Testis (tissue), 3 donors: ENCODE measurements around the gene COG4. TPM values are rescaled to one million over a fixed set of nuclear protein-coding genes. Genes with fewer than 3 reads are reported as not detected.

Experiments used
- DNase-seq: peaks from one replicate; pipeline ENCODE4 v3.0.0-alpha.2; 2019
- H3K27ac ChIP-seq, 2 donors: fragments of 200-600 bp; sonication (generic); one replicate each; pipeline ENCODE4 v1.5.1; 2019
- H3K27me3 ChIP-seq: fragments of 200-600 bp; sonication (generic); one replicate; pipeline ENCODE4 v1.5.1; 2019
- H3K36me3 ChIP-seq: fragments of 200-600 bp; sonication (generic); one replicate; pipeline ENCODE4 v1.5.1; 2017; ENCODE audit warnings: low read depth; ENCODE audit errors: missing control alignments
- H3K4me1 ChIP-seq: fragments of 200-600 bp; sonication (generic); one replicate; pipeline ENCODE4 v1.5.1; 2019
- H3K4me3 ChIP-seq, 2 donors: fragments of 200-600 bp; sonication (generic); one replicate each; pipeline ENCODE4 v1.5.1; 2017 to 2019
- H3K9me3 ChIP-seq: fragments of 200-600 bp; sonication (generic); one replicate; pipeline ENCODE4 v1.5.1; 2017
- CTCF ChIP-seq, 3 experiments: fragments of 450-650 bp in 2 of 3; fragments of 200-600 bp in 1 of 3; sonication (generic) in 1 of 3; IDR thresholded peaks; one replicate each; pipeline ENCODE4 v1.5.1; 2016 to 2019; ENCODE audit warnings: antibody characterized with exemption in 3 of 3, mild to moderate bottlenecking in 2 of 3, moderate library complexity in 1 of 3
- POLR2A ChIP-seq: fragments of 450-650 bp; IDR thresholded peaks from one replicate; pipeline ENCODE4 v1.6.1; 2017; ENCODE audit warnings: antibody characterized with exemption, mild to moderate bottlenecking, moderate library complexity
- WGBS, 2 donors: methylation state at CpG; one replicate each; pipeline ENCODE4 v1.1.5; 2018; 5-methylcytosine and 5-hydroxymethylcytosine counted together
- intact Hi-C: fragments of 100-400 bp; cut with DNase I; formaldehyde crosslinking; loops from one replicate; pipeline ENCODE4 v1.15.1; 2023; ENCODE audit warnings: low total_unique reads
- polyA plus RNA-seq: library from polyadenylated mRNA; stranded (reverse); fragments of 350-450 nt; fragmentation: Illumina TruSeq; extraction: RNeasy Lipid Tissue Mini Kit (QIAGEN cat#74804); gene quantifications from one replicate; pipeline ENCODE4 v1.2.3, GENCODE V29; 2014; ENCODE audit warnings: low read depth, low replicate concordance; ENCODE audit not compliant: insufficient read depth
- total RNA-seq, 2 donors: library from RNA; depleted of rRNA; stranded (reverse); fragments of >200 nt; gene quantifications; one replicate each; pipeline ENCODE4 v1.2.3, GENCODE V29; 2016

Gene COG4
- total and polyA plus RNA-seq, 3 donors from 2014 or later = 65.9 to 85.9 (median 85.2) TPM

DNA sequence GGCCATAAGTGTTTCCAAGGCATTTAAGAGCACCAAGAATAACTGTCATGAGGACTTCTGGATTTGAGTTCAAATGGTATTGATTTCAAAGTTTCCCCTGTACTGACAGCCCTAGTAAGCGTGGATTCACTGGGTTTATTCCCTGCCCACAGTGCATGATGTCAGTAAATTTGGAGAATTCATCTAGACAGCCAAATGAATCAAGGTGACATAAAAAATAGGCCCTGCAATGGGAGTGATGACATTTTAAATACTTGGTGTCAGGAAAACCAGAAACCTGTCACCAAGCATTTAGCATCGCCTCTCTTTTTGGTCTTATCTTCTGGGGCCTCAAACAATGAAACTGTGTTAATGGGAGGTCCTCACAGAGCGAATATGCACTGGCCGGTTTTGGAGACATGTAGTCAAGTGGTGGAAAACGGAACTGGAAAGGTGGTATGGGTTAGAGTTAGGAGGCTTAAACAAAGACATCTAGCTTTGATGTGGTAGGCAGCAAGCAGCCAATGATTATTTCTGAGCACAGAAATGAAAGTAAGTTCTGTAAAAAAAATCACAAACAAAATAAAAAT is 29.1 kb downstream of the COG4 start:
- H3K4me1 ChIP-seq = no peaks in the 10 kb centered on the region
- no peak overlapping the region for H3K27ac ChIP-seq
- TF ChIP-seq POLR2A (no peak), CTCF (IDR thresholded peaks at IDR 0.05) (no peak)
- WGBS, 2 donors = 85 to 94% methylated on average over 5 of the region's 5 CpGs
- no peaks in the 10 kb centered on the region for H3K36me3 ChIP-seq
- intact Hi-C loops = no loop called here
- H3K9me3 ChIP-seq = no peaks in the 10 kb centered on the region
- H3K27me3 ChIP-seq = no peaks in the 10 kb centered on the region
- H3K4me3 ChIP-seq = no peak overlapping the region
- no peak for DNase-seq

GRCh38 chr16:70493802-70494201 is 29.6 kb downstream of the COG4 start:
- TF ChIP-seq CTCF (IDR thresholded peaks at IDR 0.05) (no peak), POLR2A (no peak)
- no peak overlapping the region for H3K4me3 ChIP-seq
- intact Hi-C loops = no loop called here
- H3K27me3 ChIP-seq = no peaks in the 10 kb centered on the region
- 89 to 90% methylated on average over 3 of the region's 3 CpGs for WGBS, 2 donors
- no peaks in the 10 kb centered on the region for H3K36me3 ChIP-seq
- H3K4me1 ChIP-seq = no peaks in the 10 kb centered on the region
- DNase-seq = no peak
- H3K27ac ChIP-seq = no peak overlapping the region
- H3K9me3 ChIP-seq = no peaks in the 10 kb centered on the region

- no peak for DNase-seq
- no peaks in the 10 kb centered on the region for H3K27me3 ChIP-seq
- no peaks in the 10 kb centered on the region for H3K9me3 ChIP-seq
- H3K27ac ChIP-seq = no peak overlapping the region
- TF ChIP-seq CTCF (IDR thresholded peaks at IDR 0.05) (no peak), POLR2A (no peak)
- intact Hi-C loops = no loop called here
- 73 to 87% methylated on average over 6 of the region's 6 CpGs for WGBS, 2 donors
- H3K4me3 ChIP-seq = no peak overlapping the region
- no peaks in the 10 kb centered on the region for H3K4me1 ChIP-seq
- no peaks in the 10 kb centered on the region for H3K36me3 ChIP-seq
Observed at GRCh38 chr16:70490261-70490660, 33.1 kb downstream of the COG4 start.

GRCh38 chr16:70484867-70485266 is 38.5 kb downstream of the COG4 start:
- Histone ChIP-seq H3K9me3 (no peaks in the 10 kb centered on the region), H3K36me3 (no peaks in the 10 kb centered on the region), H3K4me1 (no peaks in the 10 kb centered on the region), H3K27me3 (no peaks in the 10 kb centered on the region), H3K27ac (no peak overlapping the region), H3K4me3 (no peak overlapping the region)
- TF ChIP-seq POLR2A (no peak), CTCF (IDR thresholded peaks at IDR 0.05) (no peak)
- intact Hi-C loops = no loop called here
- 93% methylated on average over 2 of the region's 2 CpGs for WGBS, 2 donors
- DNase-seq = no peak

- Histone ChIP-seq H3K27me3 (no peaks in the 10 kb centered on the region), H3K9me3 (no peaks in the 10 kb centered on the region), H3K4me3 (no peak overlapping the region), H3K27ac (no peak overlapping the region), H3K4me1 (no peaks in the 10 kb centered on the region), H3K36me3 (no peaks in the 10 kb centered on the region)
- 85 to 88% methylated on average over 2 to 5 of the region's 5 CpGs for WGBS, 2 donors
- no peak for DNase-seq
- intact Hi-C loops = no loop called here
- no peak for TF ChIP-seq CTCF (IDR thresholded peaks at IDR 0.05)
Observed at GRCh38 chr16:70483426-70483825, 39.9 kb downstream of the COG4 start.
